ENCODE results near the gene SFSWAP. TPM values are rescaled to one million over a fixed set of nuclear protein-coding genes. Genes with fewer than 3 reads are reported as not detected.

SFSWAP gene
- total RNA-seq, 3 donors from 2014 or later = 34.5 to 52.7 (median 50.7) TPM

GRCh38 chr12:131753005-131753404 is 42.1 kb downstream of the SFSWAP start:
- H3K9me3 ChIP-seq = no peaks in the 10 kb centered on the region
- TF ChIP-seq, protein P1, sequence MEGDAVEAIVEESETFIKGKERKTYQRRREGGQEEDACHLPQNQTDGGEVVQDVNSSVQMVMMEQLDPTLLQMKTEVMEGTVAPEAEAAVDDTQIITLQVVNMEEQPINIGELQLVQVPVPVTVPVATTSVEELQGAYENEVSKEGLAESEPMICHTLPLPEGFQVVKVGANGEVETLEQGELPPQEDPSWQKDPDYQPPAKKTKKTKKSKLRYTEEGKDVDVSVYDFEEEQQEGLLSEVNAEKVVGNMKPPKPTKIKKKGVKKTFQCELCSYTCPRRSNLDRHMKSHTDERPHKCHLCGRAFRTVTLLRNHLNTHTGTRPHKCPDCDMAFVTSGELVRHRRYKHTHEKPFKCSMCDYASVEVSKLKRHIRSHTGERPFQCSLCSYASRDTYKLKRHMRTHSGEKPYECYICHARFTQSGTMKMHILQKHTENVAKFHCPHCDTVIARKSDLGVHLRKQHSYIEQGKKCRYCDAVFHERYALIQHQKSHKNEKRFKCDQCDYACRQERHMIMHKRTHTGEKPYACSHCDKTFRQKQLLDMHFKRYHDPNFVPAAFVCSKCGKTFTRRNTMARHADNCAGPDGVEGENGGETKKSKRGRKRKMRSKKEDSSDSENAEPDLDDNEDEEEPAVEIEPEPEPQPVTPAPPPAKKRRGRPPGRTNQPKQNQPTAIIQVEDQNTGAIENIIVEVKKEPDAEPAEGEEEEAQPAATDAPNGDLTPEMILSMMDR (IDR thresholded peaks at IDR 0.05) = no peak
- H3K4me3 ChIP-seq = no peak overlapping the region
- no peaks in the 10 kb centered on the region for H3K4me1 ChIP-seq (ENCODE audit: low read depth)
- DNase-seq (peak in 1 of 3 donors; percentile 44), ATAC-seq (no peak)
- intact Hi-C loops (cut with DNase I, micrococcal nuclease) = no loop called here
- peaks cover 24% of the 10 kb centered on the region for H3K36me3 ChIP-seq (ENCODE audit: low read depth)

DNA sequence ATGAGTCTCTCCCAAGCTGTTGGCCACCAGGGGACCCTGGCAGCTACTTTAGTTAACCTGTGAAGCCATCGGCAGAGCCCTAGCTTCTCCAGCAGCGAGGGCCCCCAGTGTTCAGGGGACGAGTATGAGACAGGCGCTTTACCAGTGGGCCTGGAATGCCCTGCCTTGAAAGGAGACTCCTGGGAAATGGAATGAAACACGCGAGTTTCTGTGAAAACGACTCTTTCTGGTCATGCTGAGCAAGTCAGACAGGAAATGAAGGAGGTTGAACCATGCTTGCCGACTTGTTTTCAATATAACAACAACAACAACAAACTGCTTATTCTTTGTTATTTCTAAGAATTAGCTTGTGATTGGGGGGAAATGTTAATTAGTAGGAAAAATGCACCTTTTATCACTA is 42.9 kb downstream of the SFSWAP start:
- no peak for DNase-seq
- Histone ChIP-seq H3K36me3 (ENCODE audit: low read depth) (peaks cover 27% of the 10 kb centered on the region), H3K4me3 (no peak overlapping the region), H3K4me1 (ENCODE audit: low read depth) (no peaks in the 10 kb centered on the region), H3K9me3 (no peaks in the 10 kb centered on the region)
- intact Hi-C loops (cut with DNase I, micrococcal nuclease) = no loop called here
- TF ChIP-seq, protein P1 (IDR thresholded peaks at IDR 0.05) = no peak
- ATAC-seq = no peak

DNA sequence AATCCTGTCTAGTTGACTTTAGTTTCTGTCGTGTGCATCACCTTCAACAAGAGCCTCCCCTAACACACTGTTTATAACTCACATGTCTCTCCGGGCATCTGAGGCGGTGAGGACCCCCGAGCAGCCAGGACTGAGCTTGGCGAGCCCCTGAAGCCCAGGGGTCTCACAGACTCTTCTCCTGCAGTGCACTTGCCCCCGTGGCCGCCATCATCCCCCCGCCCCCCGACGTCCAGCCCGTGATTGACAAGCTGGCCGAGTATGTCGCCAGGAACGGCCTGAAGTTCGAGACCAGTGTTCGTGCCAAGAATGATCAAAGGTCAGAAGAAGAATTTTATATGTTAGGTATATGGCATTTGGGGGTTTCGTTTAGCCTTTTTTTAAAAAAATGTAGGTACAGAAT is 43.3 kb downstream of the SFSWAP start:
- Histone ChIP-seq H3K4me1 (ENCODE audit: low read depth) (no peaks in the 10 kb centered on the region), H3K4me3 (no peak overlapping the region), H3K36me3 (ENCODE audit: low read depth) (peaks cover 27% of the 10 kb centered on the region), H3K9me3 (no peaks in the 10 kb centered on the region)
- TF ChIP-seq, protein P1 (IDR thresholded peaks at IDR 0.05) = no peak
- intact Hi-C loops (cut with DNase I, micrococcal nuclease) = no loop called here
- ATAC-seq (no peak), DNase-seq (peak in 1 of 3 donors; percentile 35)

- H3K4me3 ChIP-seq = no peak overlapping the region
- TF ChIP-seq, protein P1 (IDR thresholded peaks at IDR 0.05) = no peak
- ATAC-seq (peak; percentile 65), DNase-seq (peak in 1 of 3 donors; percentile 37)
- peaks cover 27% of the 10 kb centered on the region for H3K36me3 ChIP-seq (ENCODE audit: low read depth)
- intact Hi-C loops (cut with DNase I, micrococcal nuclease) = no loop called here
- no peaks in the 10 kb centered on the region for H3K9me3 ChIP-seq
- H3K4me1 ChIP-seq (ENCODE audit: low read depth) = no peaks in the 10 kb centered on the region
Observed at GRCh38 chr12:131755305-131756113, 44.6 kb downstream of the SFSWAP start.

DNA sequence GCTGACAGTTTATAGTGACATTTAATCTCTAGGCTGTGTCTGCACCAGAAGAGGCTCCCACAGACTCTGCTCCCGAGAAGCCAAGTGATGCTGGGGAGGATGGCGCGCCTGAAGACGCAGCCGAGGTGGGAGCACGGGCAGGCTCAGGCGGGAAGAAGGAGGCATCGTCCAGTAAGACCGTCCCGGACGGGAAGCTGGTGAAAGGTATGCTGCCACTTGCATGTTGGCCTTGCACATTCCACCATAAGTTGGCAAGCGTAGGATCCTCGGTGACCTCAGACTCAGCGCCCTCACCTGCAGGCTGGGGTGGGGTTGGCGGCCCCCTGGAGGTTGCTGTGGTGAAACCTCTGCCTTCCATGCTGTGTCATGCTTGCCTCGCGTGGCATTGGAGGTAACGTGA is 45.6 kb downstream of the SFSWAP start:
- no peak for ATAC-seq
- intact Hi-C loops (cut with DNase I, micrococcal nuclease) = no loop called here
- peaks cover 27% of the 10 kb centered on the region for H3K36me3 ChIP-seq (ENCODE audit: low read depth)
- no peaks in the 10 kb centered on the region for H3K4me1 ChIP-seq (ENCODE audit: low read depth)
- H3K9me3 ChIP-seq = no peaks in the 10 kb centered on the region
- TF ChIP-seq, protein P1 (IDR thresholded peaks at IDR 0.05) = no peak
- H3K4me3 ChIP-seq = no peak overlapping the region
- peak in 1 of 3 donors; percentile 31 for DNase-seq

All from mucosa of descending colon (tissue), 3 donors.